ENCODE measurements around the gene ZNF439. TPM values are rescaled to one million over a fixed set of nuclear protein-coding genes. Genes with fewer than 3 reads are reported as not detected.
A peak's percentile ranks its signal among the peaks of the same experiment; 100 is the strongest.
"Not testable (repeated sequence)": the region's sequence is repeated elsewhere in the genome, so short reads cannot be mapped to it uniquely, and the experiment has no call there.

ZNF439 gene
- polyA plus RNA-seq (2013, experiment 1 of 2): 1.8 TPM
- 3.0 TPM for polyA plus RNA-seq (2013, experiment 2 of 2)

DNA sequence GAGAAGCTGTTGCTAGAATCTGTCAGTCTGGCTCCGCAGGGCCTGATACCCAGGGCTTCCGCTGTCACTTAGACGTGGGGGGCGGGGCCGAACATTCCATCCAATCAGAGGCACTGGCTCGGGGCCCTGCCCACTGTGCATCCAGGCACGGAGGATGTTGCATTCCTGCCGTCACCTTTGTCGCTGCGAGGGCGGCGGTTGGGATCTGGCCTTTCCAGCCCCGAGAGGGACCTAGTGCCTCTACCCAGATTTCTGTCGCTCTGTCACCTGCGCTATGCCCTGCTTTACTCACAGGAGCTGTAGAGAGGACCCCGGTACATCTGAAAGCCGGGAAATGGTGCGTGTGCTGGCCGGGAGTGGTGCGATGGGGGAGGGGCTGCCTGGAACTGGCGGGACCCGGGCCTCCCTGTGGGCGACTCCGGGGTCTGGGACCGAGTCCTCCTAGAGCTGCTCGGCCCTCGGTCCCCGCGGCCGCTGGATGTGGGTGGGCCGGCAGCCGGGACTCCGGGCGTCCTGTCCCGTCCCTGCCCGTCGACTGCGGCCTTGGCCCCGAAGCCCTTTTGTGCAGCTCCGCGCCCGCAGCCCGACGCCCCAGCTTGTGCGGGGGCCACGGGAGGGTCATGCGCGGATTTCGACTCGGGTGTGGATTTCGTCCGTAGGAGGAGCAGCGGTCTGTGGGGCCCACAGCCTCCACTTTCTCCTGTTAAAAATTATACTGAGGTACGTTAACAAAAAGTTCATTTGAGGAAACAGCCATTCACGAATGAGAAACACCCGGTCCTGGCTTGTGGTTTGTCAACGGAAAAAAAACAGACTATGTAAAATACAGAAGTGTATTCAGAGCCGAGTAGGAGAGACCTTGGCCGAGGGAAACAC lies at the start of gene ZNF439:
Gene ZNF439, plus strand, starts transcription at position 133 of the 876 bp plus-strand sequence. Its CDS starts 142 bp downstream, at position 275.
- H3K27me3 ChIP-seq (ENCODE audit: insufficient read depth, low read length): peaks cover 6% of the 10 kb centered on the region; the same call in 1 of the 2 replicates
- no peak within 1 kb of the TSS; the same call in 1 of the 2 replicates for H3K9ac ChIP-seq (ENCODE audit: low read depth, low read length)
- H3K4me3 ChIP-seq (ENCODE audit: low read length): peak within 1 kb of the TSS; percentile 54
- WGBS: 91% methylated on average over 59 of the region's 59 CpGs
- H3K36me3 ChIP-seq (ENCODE audit: insufficient read depth, low read length): no peaks in the 10 kb centered on the region
- H3K9me3 ChIP-seq (ENCODE audit: insufficient read depth, low read depth, low read length): peaks cover 17% of the 10 kb centered on the region
- H3K27ac ChIP-seq (ENCODE audit: low read depth, low read length): no peak within 1 kb of the TSS
- H3K4me1 ChIP-seq (ENCODE audit: insufficient read depth, low read length): no peaks in the 10 kb centered on the region

- peaks cover 2% of the 10 kb centered on the region; the same call in 1 of the 2 replicates for H3K27me3 ChIP-seq (ENCODE audit: insufficient read depth, low read length)
- no peaks in the 10 kb centered on the region for H3K36me3 ChIP-seq (ENCODE audit: insufficient read depth, low read length)
- no peak overlapping the region for H3K9ac ChIP-seq (ENCODE audit: low read depth, low read length)
- peaks cover 45% of the 10 kb centered on the region for H3K9me3 ChIP-seq (ENCODE audit: insufficient read depth, low read depth, low read length)
- no peak overlapping the region for H3K27ac ChIP-seq (ENCODE audit: low read depth, low read length)
- no peaks in the 10 kb centered on the region for H3K4me1 ChIP-seq (ENCODE audit: insufficient read depth, low read length)
- 91% methylated on average over 11 of the region's 11 CpGs for WGBS
- no peak overlapping the region for H3K4me3 ChIP-seq (ENCODE audit: low read length)
These were observed 42.0 kb upstream of the ZNF439 start for GRCh38 chr19:11806354-11807098.

GRCh38 chr19:11807099-11807380 lies 41.5 kb upstream of the ZNF439 start:
- no peaks in the 10 kb centered on the region for H3K4me1 ChIP-seq (ENCODE audit: insufficient read depth, low read length)
- no peaks in the 10 kb centered on the region for H3K36me3 ChIP-seq (ENCODE audit: insufficient read depth, low read length)
- no peak overlapping the region for H3K4me3 ChIP-seq (ENCODE audit: low read length)
- H3K27ac ChIP-seq (ENCODE audit: low read depth, low read length): no peak overlapping the region
- WGBS: no CpG with 5 or more reads among the region's 2 CpGs
- H3K27me3 ChIP-seq (ENCODE audit: insufficient read depth, low read length): peaks cover 3% of the 10 kb centered on the region; the same call in 1 of the 2 replicates
- H3K9me3 ChIP-seq (ENCODE audit: insufficient read depth, low read depth, low read length): peaks cover 45% of the 10 kb centered on the region
- H3K9ac ChIP-seq (ENCODE audit: low read depth, low read length): no peak overlapping the region

DNA sequence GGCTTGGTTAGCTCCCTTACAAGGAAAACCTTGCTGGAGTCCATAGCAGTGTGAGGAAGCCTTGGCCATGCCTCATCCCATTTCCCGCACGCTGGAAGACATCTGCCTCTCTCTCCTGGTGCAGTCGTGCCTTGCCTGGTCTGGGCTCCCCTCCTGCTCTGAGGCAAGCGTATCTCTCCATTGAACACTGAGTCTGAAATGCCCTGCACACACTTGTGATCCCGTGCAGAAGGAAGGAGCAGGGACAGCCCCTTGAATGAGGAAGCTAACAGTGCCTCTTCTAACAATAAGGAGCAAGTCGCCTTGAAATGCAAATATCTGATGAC lies 34.9 kb upstream of the ZNF439 start:
- H3K27ac ChIP-seq (ENCODE audit: low read depth, low read length): no peak overlapping the region
- peak overlapping the region; percentile 87 for H3K4me3 ChIP-seq (ENCODE audit: low read length)
- no peaks in the 10 kb centered on the region for H3K36me3 ChIP-seq (ENCODE audit: insufficient read depth, low read length)

GRCh38 chr19:11814029-11814699 lies 34.4 kb upstream of the ZNF439 start, which contains the start of gene ZNF440:
Gene ZNF440 (plus strand): TSS chr19:11814273. CDS start chr19:11814448, 175 bp downstream.
- WGBS: 1% methylated on average over 55 of the region's 55 CpGs
- H3K27me3 ChIP-seq (ENCODE audit: insufficient read depth, low read length): peaks cover 40% of the 10 kb centered on the region
- peak within 1 kb of the TSS; percentile 83 for H3K9ac ChIP-seq (ENCODE audit: low read depth, low read length)
- no peaks in the 10 kb centered on the region; the same call in 1 of the 2 replicates for H3K9me3 ChIP-seq (ENCODE audit: insufficient read depth, low read depth, low read length)
- peak within 1 kb of the TSS; percentile 87 for H3K4me3 ChIP-seq (ENCODE audit: low read length)
- no peaks in the 10 kb centered on the region for H3K36me3 ChIP-seq (ENCODE audit: insufficient read depth, low read length)
- H3K4me1 ChIP-seq (ENCODE audit: insufficient read depth, low read length): no peaks in the 10 kb centered on the region
- H3K27ac ChIP-seq (ENCODE audit: low read depth, low read length): no peak within 1 kb of the TSS

More for the DNA sequence above, 34.9 kb upstream of the ZNF439 start:
- H3K4me1 ChIP-seq (ENCODE audit: insufficient read depth, low read length): no peaks in the 10 kb centered on the region
- peaks cover 40% of the 10 kb centered on the region for H3K27me3 ChIP-seq (ENCODE audit: insufficient read depth, low read length)
- 8% methylated on average over 6 of the region's 6 CpGs for WGBS
- peaks cover 4% of the 10 kb centered on the region for H3K9me3 ChIP-seq (ENCODE audit: insufficient read depth, low read depth, low read length)
- no peak overlapping the region for H3K9ac ChIP-seq (ENCODE audit: low read depth, low read length)

GRCh38 chr19:11814700-11815035 lies 33.9 kb upstream of the ZNF439 start:
- no peaks in the 10 kb centered on the region; the same call in 1 of the 2 replicates for H3K9me3 ChIP-seq (ENCODE audit: insufficient read depth, low read depth, low read length)
- 31% methylated on average over 13 of the region's 13 CpGs for WGBS

GRCh38 chr19:11821474-11822109 lies 26.9 kb upstream of the ZNF439 start:
- H3K36me3 ChIP-seq (ENCODE audit: insufficient read depth, low read length): peaks cover 3% of the 10 kb centered on the region; the same call in 1 of the 2 replicates
- H3K9me3 ChIP-seq (ENCODE audit: insufficient read depth, low read depth, low read length): no peaks in the 10 kb centered on the region

More at GRCh38 chr19:11814700-11815035, 33.9 kb upstream of the ZNF439 start:
- peak overlapping the region; percentile 87 for H3K4me3 ChIP-seq (ENCODE audit: low read length)
- H3K36me3 ChIP-seq (ENCODE audit: insufficient read depth, low read length): no peaks in the 10 kb centered on the region
- peaks cover 40% of the 10 kb centered on the region for H3K27me3 ChIP-seq (ENCODE audit: insufficient read depth, low read length)
- peak overlapping the region; percentile 83 for H3K9ac ChIP-seq (ENCODE audit: low read depth, low read length)
- H3K4me1 ChIP-seq (ENCODE audit: insufficient read depth, low read length): no peaks in the 10 kb centered on the region
- H3K27ac ChIP-seq (ENCODE audit: low read depth, low read length): no peak overlapping the region

GRCh38 chr19:11828957-11829876 lies 19.3 kb upstream of the ZNF439 start:
- H3K9me3 ChIP-seq (ENCODE audit: insufficient read depth, low read depth, low read length): peaks cover 53% of the 10 kb centered on the region
- not testable (repeated sequence) for H3K4me3 ChIP-seq (ENCODE audit: low read length); H3K9ac ChIP-seq (ENCODE audit: low read depth, low read length); H3K4me1 ChIP-seq (ENCODE audit: insufficient read depth, low read length); H3K27me3 ChIP-seq (ENCODE audit: insufficient read depth, low read length); H3K27ac ChIP-seq (ENCODE audit: low read depth, low read length)
- peaks cover 40% of the 10 kb centered on the region for H3K36me3 ChIP-seq (ENCODE audit: insufficient read depth, low read length)
- 94% methylated on average over 7 of the region's 7 CpGs for WGBS

More at GRCh38 chr19:11821474-11822109, 26.9 kb upstream of the ZNF439 start:
- H3K4me1 ChIP-seq (ENCODE audit: insufficient read depth, low read length): peaks cover 4% of the 10 kb centered on the region; the same call in 1 of the 2 replicates
- no peak overlapping the region for H3K4me3 ChIP-seq (ENCODE audit: low read length)
- WGBS: 83% methylated on average over 5 of the region's 5 CpGs
- no peak overlapping the region for H3K27ac ChIP-seq (ENCODE audit: low read depth, low read length)
- H3K9ac ChIP-seq (ENCODE audit: low read depth, low read length): no peak overlapping the region
- no peaks in the 10 kb centered on the region for H3K27me3 ChIP-seq (ENCODE audit: insufficient read depth, low read length)

GRCh38 chr19:11832253-11832912 lies 16.1 kb upstream of the ZNF439 start:
- Histone ChIP-seq H3K27ac (ENCODE audit: low read depth, low read length) (no peak overlapping the region), H3K27me3 (ENCODE audit: insufficient read depth, low read length) (no peaks in the 10 kb centered on the region), H3K9ac (ENCODE audit: low read depth, low read length) (no peak overlapping the region), H3K4me1 (ENCODE audit: insufficient read depth, low read length) (no peaks in the 10 kb centered on the region), H3K36me3 (ENCODE audit: insufficient read depth, low read length) (peaks cover 42% of the 10 kb centered on the region), H3K4me3 (ENCODE audit: low read length) (no peak overlapping the region), H3K9me3 (ENCODE audit: insufficient read depth, low read depth, low read length) (peaks cover 71% of the 10 kb centered on the region)
- WGBS: 96% methylated on average over 7 of the region's 8 CpGs

Data from HUES64 (cell line).